Peyer's patch (tissue), 4 donors: ENCODE measurements around the gene HAGH. TPM values are rescaled to one million over a fixed set of nuclear protein-coding genes. Genes with fewer than 3 reads are reported as not detected.

ENCODE experiments used
- DNase-seq, 3 donors: peaks; one replicate each; pipeline ENCODE4 v3.0.0-alpha.2; 2017 to 2019
- H3K27ac ChIP-seq, 4 donors: fragments of 200-600 bp; sonication (generic); one replicate each; pipeline ENCODE4 v1.5.1; 2016 to 2019
- H3K27me3 ChIP-seq, 2 donors: fragments of 200-600 bp; sonication (generic); one replicate each; pipeline ENCODE4 v1.5.1; 2019
- H3K36me3 ChIP-seq, 3 donors: fragments of 200-600 bp; sonication (generic); one replicate each; pipeline ENCODE4 v1.5.1; 2016 to 2019
- H3K4me1 ChIP-seq, 4 donors: fragments of 200-600 bp; sonication (generic); one replicate each; pipeline ENCODE4 v1.5.1; 2016 to 2019
- H3K4me3 ChIP-seq, 4 donors: fragments of 200-600 bp; sonication (generic); 1 replicate in 3 of 4; 2 replicates in 1 of 4; pipeline ENCODE4 v1.5.1; 2016 to 2019; ENCODE audit warnings: mild to moderate bottlenecking in 1 of 4
- H3K9me3 ChIP-seq, 4 donors: fragments of 200-600 bp; sonication (generic); one replicate each; pipeline ENCODE4 v1.5.1; 2016 to 2019; ENCODE audit warnings: mild to moderate bottlenecking in 1 of 4
- CTCF ChIP-seq, 6 experiments: fragments of 450-650 bp in 4 of 6; fragments of 200-600 bp in 2 of 6; sonication (generic) in 1 of 6; IDR thresholded peaks; one replicate each; pipeline ENCODE4 v1.5.1; 2017 to 2019; ENCODE audit warnings: antibody characterized with exemption in 6 of 6, mild to moderate bottlenecking in 3 of 6, moderate library complexity in 1 of 6
- POLR2A ChIP-seq, 2 donors: fragments of 450-650 bp; IDR thresholded peaks; one replicate each; pipeline ENCODE4 v1.5.1; 2017; ENCODE audit warnings: antibody characterized with exemption in 2 of 2, mild to moderate bottlenecking in 2 of 2, moderate library complexity in 2 of 2
- total RNA-seq, 4 donors: library from RNA; depleted of rRNA; stranded (reverse); fragments of >200 nt; gene quantifications; one replicate each; pipeline ENCODE4 v1.1.0, GENCODE V29; 2016

Gene HAGH
- total RNA-seq, 4 donors from 2014 or later: 105 to 187 (median 155) TPM

GRCh38 chr16:1822801-1823200 lies 3.8 kb downstream of the HAGH start:
- H3K9me3 ChIP-seq: no peaks in the 10 kb centered on the region
- peaks cover 0 to 51% (median 0%) of the 10 kb centered on the region in 3 donors for H3K36me3 ChIP-seq
- H3K4me3 ChIP-seq: no peak overlapping the region
- peaks cover 3 to 28% (median 13%) of the 10 kb centered on the region in 4 donors for H3K4me1 ChIP-seq
- H3K27me3 ChIP-seq: no peaks in the 10 kb centered on the region
- DNase-seq: no peak
- no peak overlapping the region for H3K27ac ChIP-seq
- TF ChIP-seq POLR2A (IDR thresholded peaks at IDR 0.05) (no peak), CTCF (IDR thresholded peaks at IDR 0.05) (no peak)

- Histone ChIP-seq H3K4me3 (no peak overlapping the region), H3K27ac (no peak overlapping the region), H3K27me3 (no peaks in the 10 kb centered on the region), H3K36me3 (peaks cover 0 to 58% (median 0%) of the 10 kb centered on the region in 3 donors), H3K9me3 (no peaks in the 10 kb centered on the region), H3K4me1 (peaks cover 3 to 26% (median 10%) of the 10 kb centered on the region in 4 donors)
- TF ChIP-seq CTCF (IDR thresholded peaks at IDR 0.05) (no peak), POLR2A (IDR thresholded peaks at IDR 0.05) (no peak)
- no peak for DNase-seq
Measured at GRCh38 chr16:1821861-1822611, 4.6 kb downstream of the HAGH start.

GRCh38 chr16:1820946-1821290 lies 5.7 kb downstream of the HAGH start:
- peak in 1 of 3 donors; percentile 25 for DNase-seq
- H3K27me3 ChIP-seq: no peaks in the 10 kb centered on the region
- no peak overlapping the region for H3K27ac ChIP-seq
- no peaks in the 10 kb centered on the region for H3K9me3 ChIP-seq
- H3K4me1 ChIP-seq: peaks cover 3 to 25% (median 8%) of the 10 kb centered on the region in 4 donors
- H3K4me3 ChIP-seq: no peak overlapping the region
- no peak for TF ChIP-seq POLR2A (IDR thresholded peaks at IDR 0.05)
- no peak for TF ChIP-seq CTCF (IDR thresholded peaks at IDR 0.05)
- peaks cover 0 to 69% (median 4%) of the 10 kb centered on the region in 3 donors for H3K36me3 ChIP-seq

GRCh38 chr16:1820096-1820945 lies 6.3 kb downstream of the HAGH start:
- DNase-seq: peak in 1 of 3 donors; percentile 23
- no peaks in the 10 kb centered on the region for H3K9me3 ChIP-seq
- no peak overlapping the region for H3K27ac ChIP-seq
- no peaks in the 10 kb centered on the region for H3K27me3 ChIP-seq
- peaks cover 0 to 74% (median 4%) of the 10 kb centered on the region in 3 donors for H3K36me3 ChIP-seq
- H3K4me3 ChIP-seq: no peak overlapping the region
- H3K4me1 ChIP-seq: peaks cover 0 to 19% (median 4%) of the 10 kb centered on the region in 4 donors
- TF ChIP-seq POLR2A (IDR thresholded peaks at IDR 0.05) (no peak), CTCF (IDR thresholded peaks at IDR 0.05) (no peak)

GRCh38 chr16:1819611-1820010 lies 7.0 kb downstream of the HAGH start:
- Histone ChIP-seq H3K36me3 (peaks cover 0 to 74% (median 4%) of the 10 kb centered on the region in 3 donors), H3K27me3 (no peaks in the 10 kb centered on the region), H3K27ac (no peak overlapping the region), H3K4me3 (no peak overlapping the region), H3K4me1 (peaks cover 0 to 13% (median 0%) of the 10 kb centered on the region in 4 donors), H3K9me3 (no peaks in the 10 kb centered on the region)
- no peak for TF ChIP-seq POLR2A (IDR thresholded peaks at IDR 0.05)
- no peak for TF ChIP-seq CTCF (IDR thresholded peaks at IDR 0.05)
- DNase-seq: peak in 1 of 3 donors; percentile 38
